Activated CD4-positive, alpha-beta T cell treated with anti-CD3 and anti-CD28 coated beads, Interleukin-2, amount 10 ng/mL, durations not matched to agents 7 days and 5 days (primary cell): ENCODE data around the gene EZH2. TPM values are rescaled to one million over a fixed set of nuclear protein-coding genes. Genes with fewer than 3 reads are reported as not detected.

Experiments used
- CTCF ChIA-PET: fragments of 350-600 bp; sonication (Branson Sonifier 250); formaldehyde crosslinking; loops from one replicate; lab custom pipeline; 2021; ENCODE audit warnings: antibody characterized with exemption; lab: Charles Lee
- POLR2A ChIA-PET: fragments of 350-600 bp; sonication (Branson Sonifier 250); formaldehyde crosslinking; loops from one replicate; lab custom pipeline; 2021; ENCODE audit warnings: antibody characterized with exemption; lab: Charles Lee
- DNase-seq: peaks from one replicate; pipeline ENCODE4 v3.0.0-alpha.2; 2020
- H3K27ac Mint-ChIP-seq: one replicate; pipeline ENCODE4 v1.8.0; 2021; ENCODE audit warnings: mild to moderate bottlenecking, moderate library complexity, mixed read lengths
- H3K27me3 Mint-ChIP-seq: one replicate; pipeline ENCODE4 v1.8.0; 2021; ENCODE audit warnings: mixed read lengths
- H3K36me3 Mint-ChIP-seq: one replicate; pipeline ENCODE4 v1.8.0; 2021; ENCODE audit warnings: low read depth, mixed read lengths
- H3K4me1 Mint-ChIP-seq: one replicate; pipeline ENCODE4 v1.8.0; 2021; ENCODE audit warnings: mixed read lengths
- H3K4me3 Mint-ChIP-seq: one replicate; pipeline ENCODE4 v1.8.0; 2021; ENCODE audit warnings: mild to moderate bottlenecking, moderate library complexity, mixed read lengths
- H3K9me3 Mint-ChIP-seq: one replicate; pipeline ENCODE4 v1.8.0; 2021; ENCODE audit warnings: mixed read lengths
- total RNA-seq, 2 experiments: library from RNA; stranded (reverse); gene quantifications; one replicate each; pipeline ENCODE4 v1.2.3, GENCODE V29; 2021

The EZH2 gene
- total RNA-seq, 2 experiments from 2014 or later = 120 to 128 TPM

DNA sequence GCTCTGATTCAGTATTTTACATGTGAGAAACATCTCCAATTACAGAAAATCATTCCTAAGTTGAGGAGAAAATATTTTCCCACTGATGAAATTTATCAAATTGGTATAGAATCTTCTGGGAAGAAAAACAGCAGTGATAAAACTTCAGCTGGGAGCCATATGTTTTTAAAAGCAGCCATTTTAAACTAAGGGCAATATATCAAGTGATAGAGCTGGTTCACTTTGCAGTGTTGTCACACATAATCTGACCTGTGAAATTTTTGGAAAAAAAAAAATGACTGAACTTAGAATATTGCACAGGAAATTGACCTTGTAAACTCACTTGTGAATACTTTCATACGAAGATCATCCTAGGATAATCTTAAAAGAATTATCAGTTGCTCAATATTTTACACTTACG is 10.5 kb upstream of the EZH2 start:
- ChIA-PET CTCF (interaction anchor here (2.1 kb wide), 1 partner anchor 15 kb away, joined by 6 read pairs; no protein-coding TSS in a partner anchor), POLR2A (no interaction called here)
- no peak overlapping the region for H3K4me3 Mint-ChIP-seq
- no peaks in the 10 kb centered on the region for H3K36me3 Mint-ChIP-seq
- H3K4me1 Mint-ChIP-seq = peaks cover 6% of the 10 kb centered on the region
- no peak for DNase-seq
- H3K27ac Mint-ChIP-seq = no peak overlapping the region
- peaks cover 2% of the 10 kb centered on the region for H3K9me3 Mint-ChIP-seq
- no peaks in the 10 kb centered on the region for H3K27me3 Mint-ChIP-seq

DNA sequence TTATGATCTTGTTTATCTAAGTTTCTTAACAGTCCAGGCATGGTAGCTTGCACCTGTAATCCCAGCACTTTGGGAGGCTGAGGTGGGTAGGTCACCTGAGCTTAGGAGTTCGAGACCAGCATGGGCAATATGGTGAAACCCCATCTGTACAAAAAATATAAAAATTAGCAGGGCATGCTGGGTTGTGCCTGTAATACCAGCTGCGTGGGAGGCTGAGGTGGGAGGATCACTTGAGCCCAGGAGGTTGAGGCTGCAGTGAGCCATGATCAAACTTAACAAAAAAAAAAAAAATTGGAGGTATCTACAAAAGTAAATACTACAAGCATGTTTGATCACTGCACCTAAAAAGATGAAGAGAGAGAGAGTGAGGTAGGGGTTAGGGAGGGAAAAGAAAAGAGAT is 9.0 kb upstream of the EZH2 start:
- POLR2A ChIA-PET = interaction anchor here (0.5 kb wide), 1 partner anchor 11 kb away, joined by 3 read pairs; no protein-coding TSS in a partner anchor
- Mint-ChIP-seq H3K4me1 (peaks cover 13% of the 10 kb centered on the region), H3K27ac (no peak overlapping the region), H3K27me3 (no peaks in the 10 kb centered on the region), H3K9me3 (peaks cover 3% of the 10 kb centered on the region), H3K36me3 (peaks cover 6% of the 10 kb centered on the region), H3K4me3 (no peak overlapping the region)
- DNase-seq = no peak
- CTCF ChIA-PET = interaction anchor here (0.9 to 2.1 kb wide), 4 partner anchors 9 to 48 kb away, joined by 3 to 6 read pairs (median 3); no protein-coding TSS in a partner anchor

DNA sequence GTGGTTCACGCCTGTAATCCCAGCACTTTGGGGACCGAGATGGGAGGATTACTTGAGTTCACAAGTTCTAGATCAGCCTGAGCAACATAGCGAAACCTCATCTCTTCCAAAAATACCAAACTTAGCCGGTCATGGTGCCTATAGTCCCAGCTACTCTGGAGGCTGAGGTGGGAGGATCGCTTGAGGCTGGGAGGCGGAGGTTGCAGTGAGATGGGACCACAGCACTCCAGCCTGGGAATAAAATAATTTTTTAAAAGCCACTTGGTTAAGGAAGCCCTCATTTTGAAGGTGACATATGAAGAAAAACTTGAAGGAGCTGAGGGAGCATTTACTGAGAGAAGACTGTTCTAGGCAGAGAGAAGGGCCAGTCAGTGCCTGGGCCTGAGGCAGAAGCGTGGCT is 4.2 kb upstream of the EZH2 start:
- CTCF ChIA-PET = interaction anchor here (1.6 to 1.9 kb wide), 2 partner anchors 11 to 17 kb away, joined by 3 to 6 read pairs; no protein-coding TSS in a partner anchor
- POLR2A ChIA-PET = no interaction called here
- Mint-ChIP-seq H3K36me3 (peaks cover 14% of the 10 kb centered on the region), H3K27me3 (no peaks in the 10 kb centered on the region), H3K4me1 (peaks cover 25% of the 10 kb centered on the region), H3K27ac (no peak overlapping the region), H3K4me3 (no peak overlapping the region), H3K9me3 (peaks cover 5% of the 10 kb centered on the region)
- DNase-seq = no peak

DNA sequence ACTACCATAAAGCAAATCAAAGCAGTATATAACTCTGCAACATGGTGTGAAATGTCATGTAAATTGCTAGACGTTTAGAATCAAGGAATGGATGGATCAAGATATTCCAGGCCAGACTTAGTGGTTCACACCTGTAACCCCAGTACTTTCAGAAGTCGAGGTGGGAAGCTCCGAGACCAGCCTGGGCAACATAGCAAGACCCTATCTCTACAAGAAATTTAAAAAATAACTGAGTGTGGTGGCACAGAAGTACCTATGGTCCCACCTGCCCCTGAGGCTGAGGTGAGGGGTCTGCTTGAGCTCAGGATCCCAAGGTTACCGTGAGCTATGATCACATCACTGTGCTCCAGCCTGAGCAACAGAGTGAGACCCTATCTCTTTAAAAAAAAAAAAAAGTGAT is 2.8 kb upstream of the EZH2 start:
- Mint-ChIP-seq H3K9me3 (peaks cover 5% of the 10 kb centered on the region), H3K27me3 (no peaks in the 10 kb centered on the region), H3K4me1 (peaks cover 31% of the 10 kb centered on the region), H3K36me3 (peaks cover 19% of the 10 kb centered on the region), H3K4me3 (no peak overlapping the region), H3K27ac (peak overlapping the region; percentile 77)
- CTCF ChIA-PET = interaction anchor here (0.6 to 1.7 kb wide), 7 partner anchors 14 to 99 kb away, joined by 3 to 7 read pairs (median 3); no protein-coding TSS in a partner anchor
- no peak for DNase-seq
- POLR2A ChIA-PET = no interaction called here

DNA sequence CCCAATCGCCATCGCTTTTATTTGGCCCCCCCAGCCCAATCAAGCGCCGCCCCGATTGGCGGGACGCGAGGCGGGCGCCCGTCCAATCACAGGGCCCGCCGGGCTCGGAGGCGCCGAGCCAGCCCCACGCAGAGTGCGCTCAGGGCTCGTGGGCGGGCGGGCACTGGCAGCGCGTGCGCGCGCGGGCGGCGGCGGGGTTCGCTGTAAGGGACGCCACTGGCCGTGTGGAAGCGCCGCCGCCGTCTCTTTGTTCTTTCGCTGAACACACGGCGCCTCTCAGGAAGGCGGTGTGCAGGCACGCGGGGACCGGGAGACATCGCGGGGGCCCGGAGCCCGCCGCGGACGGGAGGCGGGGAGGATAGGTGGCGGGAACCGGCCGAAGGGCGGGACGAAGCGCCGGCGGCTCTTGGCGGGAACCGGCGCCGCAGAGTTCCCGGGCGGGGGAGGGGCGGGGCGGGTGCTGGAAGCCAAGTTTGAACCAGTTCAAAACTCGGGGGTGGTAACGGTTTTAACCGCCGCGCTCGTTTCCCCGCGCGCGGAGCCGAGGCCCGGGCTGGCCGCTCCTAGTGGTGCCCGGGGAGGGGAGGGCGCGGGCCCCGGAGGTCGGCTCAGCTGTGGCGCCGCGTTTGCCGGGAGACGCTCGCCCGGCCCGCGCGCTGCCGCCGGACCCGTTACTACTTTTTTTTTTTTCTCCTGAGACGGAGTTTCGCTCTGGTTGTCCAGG is 370 bp upstream of the EZH2 start:
- ChIA-PET CTCF (interaction anchor here (1.3 kb wide), 1 partner anchor 28 kb away, joined by 4 read pairs; no protein-coding TSS in a partner anchor), POLR2A (no interaction called here)
- Mint-ChIP-seq H3K27me3 (no peaks in the 10 kb centered on the region), H3K4me1 (peaks cover 46% of the 10 kb centered on the region), H3K4me3 (peak overlapping the region; percentile 90), H3K9me3 (peaks cover 2% of the 10 kb centered on the region), H3K27ac (peak overlapping the region; percentile 100), H3K36me3 (peaks cover 25% of the 10 kb centered on the region)
- DNase-seq = peak; percentile 93

DNA sequence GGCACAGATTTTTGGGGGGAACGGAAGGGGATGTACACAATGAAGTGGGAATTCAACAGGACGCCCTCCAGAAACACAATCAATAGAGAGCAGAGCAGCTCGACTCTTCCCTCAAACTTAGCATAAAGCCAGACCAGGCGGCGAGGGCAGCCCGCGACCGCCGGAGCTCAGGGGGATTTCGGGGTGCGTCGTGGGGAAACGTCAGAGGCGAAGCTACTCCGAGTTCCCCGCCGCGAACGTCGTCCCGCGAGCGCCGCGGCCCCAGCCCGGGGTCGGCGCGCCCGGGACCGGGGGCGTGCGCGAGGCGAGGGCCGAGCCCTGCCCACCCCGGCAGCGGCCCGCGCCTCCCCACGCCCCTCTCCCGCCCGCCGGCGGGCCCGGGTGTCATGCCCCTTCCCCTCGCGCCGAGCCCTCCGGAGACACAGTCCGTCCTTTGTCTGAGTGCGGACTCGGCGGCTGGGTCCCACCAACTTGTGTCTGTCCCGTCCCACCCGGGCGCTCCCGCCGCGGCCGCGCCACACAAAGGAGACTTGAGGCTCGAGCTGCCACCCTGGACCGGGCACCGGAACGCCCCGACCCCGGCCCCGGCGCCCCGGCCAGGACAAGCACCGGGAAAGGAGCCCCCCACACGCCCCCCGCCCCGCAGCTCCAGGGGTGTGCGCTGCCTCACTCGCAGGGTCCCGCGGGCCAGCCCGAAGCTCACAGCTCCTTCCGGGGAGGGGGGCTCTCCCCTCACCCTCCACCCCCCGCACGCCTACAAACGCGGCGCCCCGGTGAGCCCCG is 634 bp downstream of the EZH2 start:
- ChIA-PET CTCF (interaction anchor here (0.7 to 1.3 kb wide), 4 partner anchors 27 to 515 kb away, joined by 3 to 6 read pairs (median 3); no protein-coding TSS in a partner anchor), POLR2A (interaction anchor here (0.7 to 1.1 kb wide), 3 partner anchors 30 to 264 kb away, joined by 3 to 8 read pairs (median 5); partner anchors contain the start of gene ZNF398)
- H3K4me1 Mint-ChIP-seq = peaks cover 45% of the 10 kb centered on the region
- peak overlapping the region; percentile 99 for H3K4me3 Mint-ChIP-seq
- peaks cover 21% of the 10 kb centered on the region for H3K36me3 Mint-ChIP-seq
- DNase-seq = peak; percentile 50
- no peaks in the 10 kb centered on the region for H3K27me3 Mint-ChIP-seq
- H3K27ac Mint-ChIP-seq = peak overlapping the region; percentile 97
- H3K9me3 Mint-ChIP-seq = peaks cover 2% of the 10 kb centered on the region

DNA sequence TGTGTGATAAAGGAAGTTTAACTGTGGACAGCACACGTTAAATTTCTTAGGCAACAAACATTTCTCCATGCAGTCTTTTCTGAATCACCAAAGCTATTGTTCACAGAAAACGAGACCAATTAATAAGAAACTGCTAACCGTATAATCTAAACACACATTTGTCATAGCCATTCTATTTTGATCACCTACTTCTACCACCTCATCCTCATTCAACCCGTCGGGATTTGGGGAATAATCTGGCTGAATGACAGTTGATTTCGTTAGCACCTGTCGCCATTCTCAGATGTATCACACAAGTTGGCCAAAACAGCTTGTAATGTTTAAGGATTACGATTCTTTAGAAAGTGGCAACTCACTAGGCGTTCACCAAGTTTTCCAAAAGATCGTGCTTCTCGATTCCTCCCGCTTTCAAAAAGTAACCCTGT is 1.2 kb downstream of the EZH2 start:
- Mint-ChIP-seq H3K27ac (peak overlapping the region; percentile 97), H3K36me3 (peaks cover 24% of the 10 kb centered on the region), H3K27me3 (no peaks in the 10 kb centered on the region), H3K4me3 (peak overlapping the region; percentile 99), H3K4me1 (peaks cover 50% of the 10 kb centered on the region), H3K9me3 (peaks cover 2% of the 10 kb centered on the region)
- DNase-seq = no peak
- POLR2A ChIA-PET = interaction anchor here (0.7 to 1.1 kb wide), 3 partner anchors 30 to 265 kb away, joined by 3 to 8 read pairs (median 5); partner anchors contain the start of gene ZNF398
- CTCF ChIA-PET = interaction anchor here (1.0 to 1.3 kb wide), 3 partner anchors 28 to 74 kb away, joined by 3 to 6 read pairs (median 3); no protein-coding TSS in a partner anchor

DNA sequence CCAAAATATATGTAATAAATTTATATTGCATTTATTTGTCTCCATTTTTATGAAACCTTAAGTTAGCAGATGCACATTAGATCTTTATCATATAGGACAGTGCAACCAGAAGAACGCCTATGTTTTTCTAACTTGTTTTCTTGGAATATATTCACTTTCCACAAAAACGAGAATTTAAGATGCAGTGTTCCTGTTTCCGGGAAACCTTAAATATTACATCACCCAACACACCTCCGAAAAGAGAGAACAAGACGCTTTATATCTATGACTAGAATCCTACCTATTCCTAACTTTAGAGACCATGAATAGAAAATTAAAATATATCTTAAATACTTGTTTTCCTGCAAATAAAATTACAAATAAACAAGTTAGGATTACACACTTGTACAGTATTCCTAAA is 1.9 kb downstream of the EZH2 start:
- POLR2A ChIA-PET = no interaction called here
- Mint-ChIP-seq H3K36me3 (peaks cover 27% of the 10 kb centered on the region), H3K27ac (no peak overlapping the region)

DNA sequence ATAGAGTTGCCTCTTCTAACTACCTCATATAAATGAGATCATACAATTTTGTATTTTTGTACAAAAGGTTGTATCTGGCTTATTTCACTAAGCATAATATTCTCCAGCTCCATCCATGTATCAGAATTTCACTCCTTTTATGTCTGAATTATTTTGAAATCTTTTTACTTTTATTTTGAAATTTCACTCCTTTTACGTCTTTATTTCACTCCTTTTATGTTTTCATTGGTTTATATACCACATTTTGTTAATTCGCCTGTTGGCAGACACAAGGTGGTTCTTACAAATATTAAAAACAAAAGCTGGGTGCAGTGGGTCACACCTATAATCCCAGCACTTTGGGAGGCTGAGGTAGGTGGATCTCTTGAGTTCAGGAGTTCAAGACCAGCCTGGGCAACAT is 5.8 kb downstream of the EZH2 start:
- ChIA-PET CTCF (interaction anchor here (1.0 to 1.5 kb wide), 4 partner anchors 9 to 86 kb away, joined by 3 to 4 read pairs (median 3); no protein-coding TSS in a partner anchor), POLR2A (no interaction called here)
- H3K4me3 Mint-ChIP-seq = no peak overlapping the region
- H3K27ac Mint-ChIP-seq = no peak overlapping the region
- H3K9me3 Mint-ChIP-seq = no peaks in the 10 kb centered on the region
- no peak for DNase-seq
- H3K27me3 Mint-ChIP-seq = no peaks in the 10 kb centered on the region
- peaks cover 71% of the 10 kb centered on the region for H3K4me1 Mint-ChIP-seq
- peaks cover 30% of the 10 kb centered on the region for H3K36me3 Mint-ChIP-seq

More for the DNA sequence above, 1.9 kb downstream of the EZH2 start:
- CTCF ChIA-PET = interaction anchor here (1.1 kb wide), 1 partner anchor 59 kb away, joined by 6 read pairs; no protein-coding TSS in a partner anchor
- Mint-ChIP-seq H3K4me1 (peaks cover 57% of the 10 kb centered on the region), H3K27me3 (no peaks in the 10 kb centered on the region), H3K4me3 (peak overlapping the region; percentile 99), H3K9me3 (peaks cover 2% of the 10 kb centered on the region)
- DNase-seq = no peak

DNA sequence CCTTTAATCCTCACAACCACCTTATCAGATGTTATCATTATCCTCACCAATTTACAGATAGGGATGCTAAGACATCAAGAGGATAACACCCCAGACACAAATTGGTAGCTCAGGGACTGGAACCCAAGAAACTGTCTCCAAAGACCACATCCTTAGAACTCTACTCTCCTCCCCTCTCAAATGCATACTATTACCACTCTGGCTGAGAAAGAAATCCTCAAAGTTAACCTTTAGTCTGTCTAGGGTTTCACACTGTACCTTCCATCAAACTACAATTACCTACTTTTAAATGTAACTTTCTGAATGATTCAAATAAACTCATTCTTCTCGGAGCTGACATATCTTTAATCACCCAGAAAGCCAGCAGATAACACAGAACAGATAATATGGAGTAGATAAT is 6.6 kb downstream of the EZH2 start:
- Mint-ChIP-seq H3K9me3 (no peaks in the 10 kb centered on the region), H3K4me3 (no peak overlapping the region), H3K27me3 (no peaks in the 10 kb centered on the region), H3K27ac (peak overlapping the region; percentile 65), H3K4me1 (peaks cover 73% of the 10 kb centered on the region), H3K36me3 (peaks cover 29% of the 10 kb centered on the region)
- DNase-seq = no peak
- CTCF ChIA-PET = interaction anchor here (1.2 to 1.5 kb wide), 3 partner anchors 8 to 85 kb away, joined by 3 to 4 read pairs (median 3); no protein-coding TSS in a partner anchor
- POLR2A ChIA-PET = interaction anchor here (0.6 kb wide), 2 partner anchors 48 to 211 kb away, joined by 3 to 4 read pairs; no protein-coding TSS in a partner anchor

DNA sequence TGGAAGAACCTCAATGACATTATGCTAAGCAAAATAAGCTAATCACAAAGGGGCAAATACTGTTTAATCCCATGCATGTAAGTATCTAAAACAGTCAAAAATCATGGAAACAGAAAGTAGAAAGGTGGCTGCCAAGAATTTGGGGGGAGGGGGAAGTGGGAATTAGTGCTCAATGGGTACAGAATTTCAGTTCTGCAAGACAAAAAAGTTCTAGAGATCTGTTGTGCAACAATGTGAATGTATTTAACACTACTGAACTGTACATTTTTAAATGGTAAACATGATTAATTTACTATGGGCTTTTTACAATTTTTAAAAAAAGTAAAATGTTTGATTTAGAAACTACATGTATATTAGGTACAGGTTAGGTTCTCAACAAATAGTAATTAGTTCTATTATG is 11.9 kb downstream of the EZH2 start:
- DNase-seq = no peak
- Mint-ChIP-seq H3K9me3 (peaks cover 18% of the 10 kb centered on the region), H3K4me1 (peaks cover 59% of the 10 kb centered on the region), H3K27ac (no peak overlapping the region), H3K4me3 (no peak overlapping the region), H3K36me3 (peaks cover 54% of the 10 kb centered on the region), H3K27me3 (no peaks in the 10 kb centered on the region)
- ChIA-PET CTCF (interaction anchor here (0.6 to 1.8 kb wide), 3 partner anchors 12 to 551 kb away, joined by 3 to 4 read pairs (median 4); no protein-coding TSS in a partner anchor), POLR2A (no interaction called here)

DNA sequence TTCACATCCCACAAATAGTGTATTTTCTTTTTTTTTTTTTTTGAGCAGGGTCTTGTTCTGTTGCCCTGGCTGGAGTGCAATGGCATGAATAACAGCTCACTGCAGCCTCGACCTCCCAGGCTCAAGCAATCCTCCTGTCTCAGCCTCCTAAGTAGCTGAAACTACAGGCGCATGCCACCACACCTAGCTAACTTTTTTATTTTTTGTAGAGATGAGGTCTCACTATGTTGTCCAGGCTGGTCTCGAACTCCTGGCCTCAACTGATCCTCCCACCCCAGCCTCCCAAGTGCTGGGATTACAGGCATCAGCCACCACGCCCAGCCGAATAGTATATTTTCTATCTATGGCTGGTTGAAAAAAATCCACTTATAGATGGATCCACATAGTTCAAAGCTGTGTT is 12.5 kb downstream of the EZH2 start:
- Mint-ChIP-seq H3K27ac (no peak overlapping the region), H3K36me3 (peaks cover 54% of the 10 kb centered on the region)

More for the DNA sequence above, 12.5 kb downstream of the EZH2 start:
- Mint-ChIP-seq H3K4me3 (no peak overlapping the region), H3K4me1 (peaks cover 56% of the 10 kb centered on the region), H3K9me3 (peaks cover 18% of the 10 kb centered on the region), H3K27me3 (no peaks in the 10 kb centered on the region)
- DNase-seq = no peak
- CTCF ChIA-PET = interaction anchor here (0.6 to 1.8 kb wide), 3 partner anchors 12 to 90 kb away, joined by 3 to 4 read pairs (median 3); no protein-coding TSS in a partner anchor
- POLR2A ChIA-PET = no interaction called here
